WTC11 (cell line): ENCODE measurements around the gene PPP1R2C. TPM values are rescaled to one million over a fixed set of nuclear protein-coding genes. Genes with fewer than 3 reads are reported as not detected.
A peak's percentile ranks its signal among the peaks of the same experiment; 100 is the strongest.

Source experiments
- ATAC-seq: fragments of 200-7000 bp; cut with Tn5 transposase; 2 replicates; pipeline ENCODE4 v1.10.0; 2021; ENCODE audit warnings: mild to moderate bottlenecking, moderate library complexity
- CTCF ChIA-PET: fragments of 300-600 bp; sonication (Branson Sonifier 250); formaldehyde crosslinking; loops from one replicate; lab custom pipeline; 2021; ENCODE audit warnings: antibody characterized with exemption; lab: Charles Lee
- POLR2A ChIA-PET: fragments of 350-600 bp; sonication (Branson Sonifier 250); formaldehyde crosslinking; loops from one replicate; lab custom pipeline; 2021; ENCODE audit warnings: antibody characterized with exemption; lab: Charles Lee
- DNase-seq: peaks from one replicate; pipeline ENCODE4 v3.0.0; 2021; ENCODE audit warnings: low spot score
- H3K27ac Mint-ChIP-seq: 2 replicates; pipeline ENCODE4 v1.8.0; 2021; ENCODE audit warnings: mixed read lengths
- H3K27me3 Mint-ChIP-seq: 2 replicates; pipeline ENCODE4 v1.8.0; 2021; ENCODE audit warnings: low read depth, mild to moderate bottlenecking, moderate library complexity, mixed read lengths
- H3K36me3 Mint-ChIP-seq: 2 replicates; pipeline ENCODE4 v1.8.0; 2021; ENCODE audit warnings: mixed read lengths
- H3K4me1 Mint-ChIP-seq: 2 replicates; pipeline ENCODE4 v1.8.0; 2022; ENCODE audit warnings: mixed read lengths
- H3K4me3 Mint-ChIP-seq: 2 replicates; pipeline ENCODE4 v1.8.0; 2021; ENCODE audit warnings: mild to moderate bottlenecking, moderate library complexity, mixed read lengths
- H3K9me3 Mint-ChIP-seq: 2 replicates; pipeline ENCODE4 v1.8.0; 2021; ENCODE audit warnings: mixed read lengths
- ARID4B ChIP-seq: sonication (generic); formaldehyde crosslinking; IDR thresholded peaks from 2 replicates; pipeline ENCODE4 v1.8.0; 2023; ENCODE audit warnings: missing genetic modification reagents, mild to moderate bottlenecking, borderline replicate concordance
- CREB1 ChIP-seq: sonication (generic); formaldehyde crosslinking; IDR thresholded peaks from 2 replicates; pipeline ENCODE4 v1.8.0; 2023; ENCODE audit warnings: mild to moderate bottlenecking, missing genetic modification reagents
- CREM ChIP-seq: sonication (generic); formaldehyde crosslinking; IDR thresholded peaks from 2 replicates; pipeline ENCODE4 v1.8.1; 2022; ENCODE audit warnings: mild to moderate bottlenecking, missing genetic modification reagents, moderate library complexity
- E2F5 ChIP-seq: sonication (generic); formaldehyde crosslinking; IDR thresholded peaks from 2 replicates; pipeline ENCODE4 v1.8.1; 2022; ENCODE audit warnings: mild to moderate bottlenecking, moderate library complexity, missing genetic modification reagents
- FOXJ3 ChIP-seq: sonication (generic); formaldehyde crosslinking; IDR thresholded peaks from 2 replicates; pipeline ENCODE4 v1.9.0; 2021; ENCODE audit warnings: missing genetic modification reagents, mild to moderate bottlenecking, borderline replicate concordance
- GRHL2 ChIP-seq: fragments of 250-450 bp; sonication (Bioruptor Pico); IDR thresholded peaks from 2 replicates; pipeline ENCODE4 v1.8.0; 2022; ENCODE audit warnings: mild to moderate bottlenecking, moderate library complexity; ENCODE audit not compliant: insufficient replicate concordance, severe bottlenecking
- IRF2 ChIP-seq: sonication (generic); formaldehyde crosslinking; IDR thresholded peaks from 2 replicates; pipeline ENCODE4 v1.8.0; 2022; ENCODE audit warnings: low read depth, missing genetic modification reagents, borderline replicate concordance
- NR1H2 ChIP-seq: sonication (generic); formaldehyde crosslinking; IDR thresholded peaks from 2 replicates; pipeline ENCODE4 v1.9.0; 2021; ENCODE audit warnings: mild to moderate bottlenecking, moderate library complexity, missing genetic modification reagents
- OVOL2 ChIP-seq: fragments of 250-450 bp; sonication (Bioruptor Pico); IDR thresholded peaks from 2 replicates; pipeline ENCODE4 v1.9.0; 2021; ENCODE audit warnings: mild to moderate bottlenecking, borderline replicate concordance
- PRDM15 ChIP-seq: sonication (generic); formaldehyde crosslinking; IDR thresholded peaks from 2 replicates; pipeline ENCODE4 v1.8.0; 2022; ENCODE audit warnings: missing genetic modification reagents
- SMAD4 ChIP-seq: sonication (generic); formaldehyde crosslinking; IDR thresholded peaks from 2 replicates; pipeline ENCODE4 v1.8.0; 2022; ENCODE audit warnings: mild to moderate bottlenecking, missing genetic modification reagents
- TEAD1 ChIP-seq: sonication (generic); formaldehyde crosslinking; IDR thresholded peaks from 2 replicates; pipeline ENCODE4 v1.8.0; 2022; ENCODE audit warnings: mild to moderate bottlenecking, missing genetic modification reagents
- TP53 ChIP-seq: sonication (generic); formaldehyde crosslinking; IDR thresholded peaks from 2 replicates; pipeline ENCODE4 v1.8.1; 2023; ENCODE audit warnings: mild to moderate bottlenecking, missing genetic modification reagents
- ZBTB21 ChIP-seq: sonication (generic); formaldehyde crosslinking; IDR thresholded peaks from 2 replicates; pipeline ENCODE4 v1.8.1; 2023; ENCODE audit warnings: mild to moderate bottlenecking, missing genetic modification reagents, borderline replicate concordance
- ZMAT4 ChIP-seq: fragments of 250-450 bp; sonication (Bioruptor Pico); IDR thresholded peaks from 2 replicates; pipeline ENCODE4 v1.9.0; 2021; ENCODE audit warnings: mild to moderate bottlenecking
- ZNF219 ChIP-seq: sonication (generic); formaldehyde crosslinking; IDR thresholded peaks from 2 replicates; pipeline ENCODE4 v1.8.0; 2023; ENCODE audit warnings: missing genetic modification reagents, mild to moderate bottlenecking, borderline replicate concordance
- total RNA-seq: library from RNA; stranded (reverse); gene quantifications from 3 replicates; pipeline ENCODE4 v1.2.3, GENCODE V29; 2021
- TF ChIP-seq, protein P1 (sequence below): sonication (generic); formaldehyde crosslinking; IDR thresholded peaks from 2 replicates; pipeline ENCODE4 v1.8.0; 2022; ENCODE audit warnings: mild to moderate bottlenecking, missing genetic modification reagents
- TF ChIP-seq, protein P2 (sequence below): sonication (generic); formaldehyde crosslinking; IDR thresholded peaks from 2 replicates; pipeline ENCODE4 v1.8.0; 2022; ENCODE audit warnings: mild to moderate bottlenecking, missing genetic modification reagents

PPP1R2C gene
- total RNA-seq, 1 experiment from 2014 or later, result not detected

DNA sequence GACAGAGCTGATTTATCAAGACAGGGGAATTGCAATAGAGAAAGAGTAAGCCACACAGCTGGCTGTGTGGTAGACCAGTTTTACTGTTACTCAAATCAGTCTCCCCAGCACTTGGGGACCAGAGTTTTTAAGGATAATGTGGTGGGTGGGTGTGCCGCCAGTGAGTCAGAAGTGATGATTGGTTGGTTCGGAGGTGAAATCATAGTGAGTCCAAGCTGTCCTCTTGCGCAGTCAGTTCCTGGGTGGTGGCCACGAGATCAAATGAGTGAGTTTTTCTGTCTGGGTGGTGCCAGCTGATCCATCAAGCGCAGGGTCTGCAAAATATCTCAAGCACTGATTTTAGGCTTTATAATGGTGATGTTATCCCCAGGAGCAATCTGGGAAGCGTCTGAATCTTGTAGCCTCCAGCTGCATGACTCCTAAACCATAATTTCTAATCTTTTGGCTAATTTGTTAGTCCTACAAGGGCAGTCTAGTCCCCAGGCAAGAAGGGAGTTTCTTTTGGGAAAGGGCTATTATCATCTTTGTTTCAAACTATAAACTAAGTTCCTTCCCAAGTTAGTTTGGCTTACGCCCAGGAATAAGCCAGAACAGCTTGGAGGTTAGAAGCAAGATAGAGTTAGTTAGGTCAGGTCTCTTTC lies 44.0 kb upstream of the PPP1R2C start (continued):
- TF ChIP-seq, protein P1, sequence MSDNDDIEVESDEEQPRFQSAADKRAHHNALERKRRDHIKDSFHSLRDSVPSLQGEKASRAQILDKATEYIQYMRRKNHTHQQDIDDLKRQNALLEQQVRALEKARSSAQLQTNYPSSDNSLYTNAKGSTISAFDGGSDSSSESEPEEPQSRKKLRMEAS (CRISPR knock-in tag), result no peak
- no peak for TF ChIP-seq CREM
- TF ChIP-seq FOXJ3 (CRISPR knock-in tag), result no peak
- no peak for TF ChIP-seq CREB1
- no peak for TF ChIP-seq ZMAT4 (CRISPR knock-in tag)
- TF ChIP-seq ARID4B (CRISPR knock-in tag), result no peak
- no peak for TF ChIP-seq OVOL2 (CRISPR knock-in tag)
- TF ChIP-seq ZNF219 (CRISPR knock-in tag), result no peak
- TF ChIP-seq, protein P2, sequence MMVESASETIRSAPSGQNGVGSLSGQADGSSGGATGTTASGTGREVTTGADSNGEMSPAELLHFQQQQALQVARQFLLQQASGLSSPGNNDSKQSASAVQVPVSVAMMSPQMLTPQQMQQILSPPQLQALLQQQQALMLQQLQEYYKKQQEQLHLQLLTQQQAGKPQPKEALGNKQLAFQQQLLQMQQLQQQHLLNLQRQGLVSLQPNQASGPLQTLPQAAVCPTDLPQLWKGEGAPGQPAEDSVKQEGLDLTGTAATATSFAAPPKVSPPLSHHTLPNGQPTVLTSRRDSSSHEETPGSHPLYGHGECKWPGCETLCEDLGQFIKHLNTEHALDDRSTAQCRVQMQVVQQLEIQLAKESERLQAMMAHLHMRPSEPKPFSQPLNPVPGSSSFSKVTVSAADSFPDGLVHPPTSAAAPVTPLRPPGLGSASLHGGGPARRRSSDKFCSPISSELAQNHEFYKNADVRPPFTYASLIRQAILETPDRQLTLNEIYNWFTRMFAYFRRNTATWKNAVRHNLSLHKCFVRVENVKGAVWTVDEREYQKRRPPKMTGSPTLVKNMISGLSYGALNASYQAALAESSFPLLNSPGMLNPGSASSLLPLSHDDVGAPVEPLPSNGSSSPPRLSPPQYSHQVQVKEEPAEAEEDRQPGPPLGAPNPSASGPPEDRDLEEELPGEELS (CRISPR knock-in tag), result no peak
- no peak for TF ChIP-seq TP53

- peak; percentile 28; the same call in 1 of the 2 replicates for ATAC-seq
- ChIA-PET POLR2A (no interaction called here), CTCF (interaction anchor here (1.2 kb wide), 1 partner anchor 103 kb away, joined by 3 read pairs; no protein-coding TSS in a partner anchor)
- peaks cover 50% of the 10 kb centered on the region for H3K36me3 Mint-ChIP-seq
- H3K4me3 Mint-ChIP-seq, result no peak overlapping the region
- DNase-seq, result peak; percentile 10
- H3K27me3 Mint-ChIP-seq, result no peaks in the 10 kb centered on the region
- no peak for TF ChIP-seq IRF2 (CRISPR knock-in tag)
- no peak for TF ChIP-seq GRHL2
- TF ChIP-seq TEAD1 (CRISPR knock-in tag), result no peak
- TF ChIP-seq PRDM15 (CRISPR knock-in tag), result no peak
- TF ChIP-seq SMAD4 (CRISPR knock-in tag), result no peak
- no peak for TF ChIP-seq E2F5 (CRISPR knock-in tag)
- no peak for TF ChIP-seq ZBTB21 (CRISPR knock-in tag)
- TF ChIP-seq NR1H2 (CRISPR knock-in tag), result no peak
- H3K4me1 Mint-ChIP-seq, result peaks cover 21% of the 10 kb centered on the region
- H3K9me3 Mint-ChIP-seq, result peaks cover 40% of the 10 kb centered on the region
- no peak overlapping the region for H3K27ac Mint-ChIP-seq
These were observed 40.4 kb upstream of the PPP1R2C start for GRCh38 chrX:42818151-42818921.
